Activated naive CD4-positive, alpha-beta T cell treated with Interleukin-2 at 50 U/mL for 16 hours (primary cell): ENCODE results near the gene LAPTM4A.
A peak's percentile ranks its signal among the peaks of the same experiment; 100 is the strongest.
"Not testable (repeated sequence)": the region's sequence is repeated elsewhere in the genome, so short reads cannot be mapped to it uniquely, and the experiment has no call there.

Experiments used
- DNase-seq: peaks from one replicate; pipeline ENCODE4 v3.0.0-alpha.2; 2020

Gene LAPTM4A

DNA sequence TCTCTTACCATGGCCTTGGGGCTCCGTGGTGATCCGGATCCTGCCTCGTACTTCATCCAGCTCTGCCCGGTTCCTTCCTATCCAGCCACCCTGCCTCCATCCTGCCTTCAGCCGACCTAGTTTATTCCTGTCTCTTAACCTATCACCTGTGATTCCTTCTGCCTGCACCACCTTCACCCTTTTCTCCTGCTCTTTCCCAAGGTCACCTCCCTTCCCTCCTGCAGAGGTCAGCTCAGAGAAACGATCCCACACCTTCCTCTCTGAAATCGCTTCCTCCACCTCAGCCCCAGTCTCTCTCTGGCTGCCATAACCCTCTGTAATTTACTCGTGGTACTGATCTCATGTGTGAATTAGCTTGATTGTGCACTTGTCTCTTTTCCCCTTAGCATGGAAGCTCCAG is 23.5 kb upstream of the LAPTM4A start:
- no peak for DNase-seq

DNA sequence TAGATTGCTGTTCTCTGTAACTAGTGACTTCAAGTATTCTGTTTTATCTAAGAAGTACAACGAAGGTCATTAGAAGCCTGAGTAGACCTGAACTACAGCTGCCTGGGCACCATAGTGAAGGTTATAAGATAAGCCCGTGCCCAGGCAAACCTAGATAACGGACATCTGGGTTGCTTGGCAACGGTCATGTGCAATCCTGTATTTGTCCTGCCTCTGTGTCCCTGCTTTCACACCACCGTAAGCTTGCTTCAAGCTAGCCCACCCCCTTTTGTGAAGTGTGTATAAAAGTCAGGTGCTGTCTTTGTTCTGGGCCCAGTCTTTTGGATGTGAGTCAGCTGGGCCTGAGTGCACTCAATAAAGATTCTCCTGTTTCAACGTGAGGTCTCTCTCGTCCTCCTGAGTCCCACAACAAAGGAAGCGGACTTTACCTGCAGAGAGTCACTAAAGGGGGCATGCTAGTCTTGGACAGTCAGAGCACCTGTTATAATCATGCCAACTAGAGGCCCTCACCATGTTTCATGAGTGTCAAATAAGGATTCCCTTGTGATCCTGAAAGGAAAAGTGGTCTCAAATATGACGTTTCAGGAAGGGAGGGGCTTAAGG is 22.7 kb upstream of the LAPTM4A start:
- not testable (repeated sequence) for DNase-seq

- DNase-seq: no peak
Measured at GRCh38 chr2:20073460-20073859, 22.0 kb upstream of the LAPTM4A start.

- DNase-seq: no peak
Measured at GRCh38 chr2:20072436-20073158, 21.2 kb upstream of the LAPTM4A start.

DNA sequence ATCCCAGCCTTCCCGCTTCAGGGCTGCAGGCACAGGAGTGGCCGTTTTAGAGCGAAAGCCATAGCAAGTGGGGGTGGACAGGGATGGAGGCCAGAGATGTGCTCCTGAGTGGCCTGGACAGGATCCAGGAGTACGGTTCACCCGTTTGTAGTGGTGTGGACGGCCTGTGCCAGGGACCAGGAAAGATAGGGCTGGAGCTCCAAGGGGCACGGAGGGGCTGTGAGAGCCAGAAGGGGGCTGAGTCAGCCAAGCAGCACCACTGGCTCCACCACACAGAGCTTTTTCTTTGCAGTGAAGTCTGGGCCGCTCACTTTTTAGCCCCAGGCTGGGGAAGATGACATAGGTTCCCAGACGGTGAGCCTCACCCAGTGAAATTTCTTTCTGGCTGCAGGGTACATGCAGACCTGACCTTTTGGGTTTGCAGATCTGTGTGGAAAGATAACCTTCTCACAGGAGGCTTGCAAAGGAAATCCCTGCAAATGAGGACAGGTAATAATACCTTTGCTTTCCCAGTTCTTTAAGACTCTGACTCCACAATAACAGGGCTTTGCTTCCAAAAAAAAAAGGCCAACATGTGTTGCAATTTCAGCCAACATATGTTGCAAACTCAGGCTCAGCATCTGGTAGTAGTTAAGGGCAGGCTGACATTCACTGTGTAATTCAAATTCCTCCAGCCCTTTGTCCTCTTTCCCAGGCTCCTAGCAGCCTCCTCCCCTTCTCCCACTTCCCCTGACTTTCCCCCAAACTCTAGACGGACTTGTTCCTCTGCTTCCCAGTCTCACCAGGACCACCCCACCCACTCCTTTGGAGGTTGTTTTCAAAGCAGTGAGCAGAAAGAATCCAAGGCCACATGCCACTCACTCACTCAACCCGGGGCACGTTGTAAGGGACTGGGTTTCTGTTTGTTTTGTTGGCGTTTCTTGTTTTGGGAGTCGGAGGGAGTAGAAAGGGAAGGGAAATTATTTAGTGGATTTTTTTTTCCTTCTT is 20.3 kb upstream of the LAPTM4A start:
- no peak for DNase-seq

- no peak for DNase-seq
Measured at GRCh38 chr2:20069756-20070155, 18.3 kb upstream of the LAPTM4A start.

DNA sequence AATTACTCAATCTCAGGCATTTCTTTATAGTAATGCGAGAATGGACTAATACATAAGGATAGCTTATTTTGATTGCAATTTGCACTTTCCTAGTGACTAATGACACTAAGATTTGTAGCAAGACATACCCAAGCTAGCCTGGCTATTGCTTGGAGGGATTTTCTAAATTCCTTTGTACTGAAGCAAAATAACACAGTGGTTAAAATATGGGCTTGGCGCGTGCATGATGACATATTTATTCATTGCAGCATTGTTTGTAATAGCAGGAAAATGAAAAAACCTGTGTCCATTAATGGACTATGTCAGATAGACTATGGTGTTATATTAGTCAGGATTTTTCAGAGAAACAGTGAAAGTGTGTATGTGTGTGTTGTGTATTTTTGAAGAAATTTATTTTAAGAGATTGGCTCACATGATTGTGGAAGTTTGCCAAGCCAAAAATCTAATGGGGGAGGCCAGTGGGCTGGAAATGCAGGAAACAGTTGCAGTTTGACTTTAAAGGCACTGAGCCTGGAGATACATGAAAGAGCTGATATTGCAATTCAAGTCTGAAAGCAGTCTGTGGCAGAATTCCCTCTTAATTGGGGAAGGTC is 16.7 kb upstream of the LAPTM4A start:
- no peak for DNase-seq

GRCh38 chr2:20065885-20066602 is 14.6 kb upstream of the LAPTM4A start:
- no peak for DNase-seq

GRCh38 chr2:20064841-20065240 is 13.4 kb upstream of the LAPTM4A start:
- no peak for DNase-seq

GRCh38 chr2:20064421-20064820 is 13.0 kb upstream of the LAPTM4A start:
- DNase-seq: no peak

- no peak for DNase-seq
Measured at GRCh38 chr2:20062615-20063545, 11.5 kb upstream of the LAPTM4A start.

GRCh38 chr2:20061940-20062339 is 10.5 kb upstream of the LAPTM4A start:
- no peak for DNase-seq

- no peak for DNase-seq
Measured at GRCh38 chr2:20061476-20061875, 10.0 kb upstream of the LAPTM4A start.

- DNase-seq: no peak
Measured at GRCh38 chr2:20060106-20060505, 8.7 kb upstream of the LAPTM4A start.

DNA sequence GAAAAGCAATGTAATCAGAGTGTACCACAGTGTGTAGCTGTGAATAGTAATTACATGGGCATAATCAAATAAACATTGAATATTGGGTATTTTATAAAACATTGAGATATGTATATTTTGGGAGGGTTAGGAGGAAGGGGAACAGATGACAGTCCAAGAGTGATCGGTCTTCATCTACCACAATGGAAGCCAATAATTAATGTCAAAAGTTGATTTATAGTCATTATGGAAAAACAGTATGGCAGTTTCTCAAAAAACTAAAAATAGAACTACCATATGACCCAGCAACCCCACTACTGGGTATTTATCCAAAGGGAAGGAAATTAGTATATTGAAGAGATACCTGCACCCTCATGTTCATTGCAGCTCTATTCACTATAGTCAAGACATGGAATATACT is 5.8 kb upstream of the LAPTM4A start:
- no peak for DNase-seq

- DNase-seq: no peak
Measured at GRCh38 chr2:20054931-20055330, 3.5 kb upstream of the LAPTM4A start.

- DNase-seq: no peak
Measured at GRCh38 chr2:20054119-20054518, 2.7 kb upstream of the LAPTM4A start.

GRCh38 chr2:20052861-20053281 is 1.4 kb upstream of the LAPTM4A start:
- DNase-seq: no peak

DNA sequence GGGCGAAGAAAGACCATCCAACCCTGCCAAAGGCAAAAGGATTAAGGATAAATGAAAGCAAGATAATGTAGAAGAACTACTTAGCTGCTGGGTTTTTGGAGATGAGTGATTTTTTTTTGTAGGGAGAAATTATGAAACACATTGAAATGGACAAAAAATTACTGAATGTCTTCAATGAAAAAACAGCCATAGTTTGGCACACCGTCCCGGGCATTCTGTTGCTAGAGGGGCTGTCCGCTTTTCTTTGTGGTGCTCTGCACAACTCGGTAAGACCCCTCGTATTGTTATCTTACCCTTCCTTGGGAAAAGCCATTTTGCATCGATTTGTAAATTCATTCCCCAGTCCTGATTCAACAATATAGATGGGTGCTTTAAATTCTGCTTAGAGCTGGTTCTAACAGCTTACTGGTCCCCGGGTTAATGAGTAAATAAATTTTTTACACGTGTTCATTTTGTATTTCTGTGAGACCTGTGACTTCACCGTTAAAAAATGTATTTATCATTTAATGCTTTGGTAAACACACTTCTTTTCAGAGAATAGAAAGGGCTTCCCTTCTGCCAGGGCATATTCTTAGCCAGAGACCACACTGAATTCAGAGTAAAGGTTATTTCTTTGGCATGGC is 912 bp upstream of the LAPTM4A start:
- DNase-seq: no peak

GRCh38 chr2:20050646-20051531 is 539 bp downstream of the LAPTM4A start:
- peak; percentile 21 for DNase-seq
